HG03103 (cell line): ENCODE results near the gene GSK3A.
"Not testable (repeated sequence)": the region's sequence is repeated elsewhere in the genome, so short reads cannot be mapped to it uniquely, and the experiment has no call there.

Source experiments
- ATAC-seq: cut with Tn5 transposase; IDR thresholded peaks from one replicate; pipeline ENCODE4 v1.9.1; 2021; ENCODE audit warnings: low read depth; ENCODE audit not compliant: unreplicated experiment

GSK3A gene

GRCh38 chr19:42269478-42270345 is 27.3 kb upstream of the GSK3A start:
- ATAC-seq = no peak

DNA sequence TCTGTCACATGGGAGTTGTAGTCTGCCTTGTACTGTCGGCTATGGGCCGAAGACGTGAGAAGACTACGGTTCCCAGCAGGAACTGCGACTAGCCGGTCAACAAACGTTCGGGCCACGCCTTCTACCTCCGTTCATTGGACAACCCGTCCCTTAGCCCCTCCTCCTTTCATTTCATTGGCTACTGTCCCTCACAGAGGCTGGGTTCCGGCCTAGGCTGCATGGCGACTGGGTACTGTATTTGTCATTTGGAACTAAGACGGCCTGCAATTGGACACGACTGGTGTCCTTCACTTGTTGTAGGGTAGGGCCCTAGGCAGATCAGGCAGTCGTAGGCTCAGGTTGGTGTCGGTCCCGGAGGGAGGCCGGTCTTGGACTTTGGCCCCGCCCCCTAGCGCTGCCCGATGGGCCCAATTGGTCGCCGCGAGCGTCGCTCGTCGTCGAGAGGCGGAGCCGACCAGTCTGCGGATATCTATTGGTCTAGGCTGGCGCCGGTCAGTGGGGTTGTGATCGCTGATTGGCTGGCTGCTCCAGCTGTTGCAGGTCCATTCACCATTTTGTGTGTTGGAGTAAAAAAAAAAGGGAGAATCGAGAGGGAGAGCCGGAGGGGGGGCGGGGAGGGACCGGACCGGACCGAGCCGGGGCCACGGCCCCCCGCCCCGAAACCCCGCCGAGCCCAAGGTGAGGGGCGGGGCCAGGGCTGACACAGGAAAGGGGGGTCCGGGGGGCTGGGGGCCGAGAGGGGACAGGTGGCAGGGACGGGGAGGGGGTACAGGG is 26.5 kb upstream of the GSK3A start, which contains the start of gene CIC:
Gene CIC, plus strand, starts transcription at position 549 of the 774 bp plus-strand sequence. CDS start 2,532 bp downstream, outside the sequence.
- peak; percentile 69 for ATAC-seq

- peak; percentile 46 for ATAC-seq
Observed at GRCh38 chr19:42268142-42268703, 25.8 kb upstream of the GSK3A start.

DNA sequence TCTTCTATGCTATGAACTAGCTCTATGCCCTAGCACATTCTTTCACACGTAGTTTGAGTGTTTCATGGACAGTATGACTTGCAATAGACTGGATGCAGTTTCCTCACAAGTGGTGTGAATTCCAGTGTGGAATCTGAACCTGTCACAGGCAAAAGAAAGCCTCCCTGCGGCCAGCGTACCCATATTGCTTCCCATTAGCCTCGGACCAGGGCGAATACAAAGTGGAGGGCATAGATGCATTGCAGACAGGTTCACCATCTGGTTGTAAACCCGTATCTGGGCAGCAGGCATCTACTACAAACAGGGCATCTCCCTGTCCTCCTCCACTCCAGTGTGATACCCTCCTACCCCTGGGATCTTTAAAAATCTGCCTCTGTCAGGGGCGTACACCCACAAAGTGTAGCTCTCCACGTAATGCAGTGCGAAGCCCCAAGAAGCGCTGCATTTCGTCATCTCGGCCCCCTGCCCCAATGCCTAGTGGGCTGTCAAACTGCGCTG is 25.3 kb upstream of the GSK3A start:
- ATAC-seq = no peak

DNA sequence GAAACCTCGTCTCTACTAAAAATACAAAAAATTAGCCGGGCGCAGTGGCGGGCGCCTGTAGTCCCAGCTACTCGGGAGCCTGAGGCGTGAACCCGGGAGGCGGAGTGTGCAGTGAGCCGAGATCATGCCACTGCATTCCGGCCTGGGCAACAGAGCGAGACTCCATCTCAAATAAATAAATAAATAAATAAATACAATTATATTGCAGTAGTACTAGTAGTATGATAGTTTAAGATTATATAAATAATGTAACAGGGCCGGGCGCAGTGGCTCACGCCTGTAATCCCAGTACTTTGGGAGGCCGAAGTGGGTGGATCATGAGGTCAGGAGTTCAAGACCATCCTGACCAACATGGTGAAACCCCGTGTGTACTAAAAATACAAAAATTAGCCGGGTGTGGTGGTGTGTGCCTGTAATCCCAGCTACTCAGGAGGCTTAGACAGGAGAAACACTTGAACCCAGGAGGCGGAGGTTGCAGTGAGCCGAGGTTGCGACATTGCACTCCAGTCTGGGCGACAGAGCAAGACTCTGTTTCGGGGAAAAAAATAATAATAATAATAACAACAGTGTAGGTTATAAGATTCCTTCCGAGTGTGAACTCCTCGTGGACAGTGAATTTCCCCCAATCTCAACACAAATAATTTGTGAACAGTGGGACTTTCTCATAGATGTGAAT is 24.7 kb upstream of the GSK3A start:
- ATAC-seq = not testable (repeated sequence)

DNA sequence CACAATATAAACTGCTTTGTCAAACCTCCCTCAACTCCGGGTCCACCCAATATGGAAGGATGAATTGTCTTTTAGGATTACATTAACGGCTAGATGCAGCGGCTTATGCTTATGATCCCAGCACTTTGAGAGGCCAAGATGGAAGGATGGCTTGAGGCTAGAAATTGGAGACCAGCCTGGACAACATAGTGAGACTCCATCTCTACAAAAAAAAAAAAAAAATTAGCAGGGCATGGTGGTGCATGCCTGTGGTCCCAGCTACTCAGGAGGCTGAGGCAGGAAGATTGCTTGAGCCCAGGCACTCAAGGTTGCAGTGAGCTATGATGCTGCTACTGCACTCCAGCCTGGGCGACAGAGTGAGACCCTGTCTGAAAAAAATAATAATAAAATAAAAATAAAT is 23.7 kb upstream of the GSK3A start:
- not testable (repeated sequence) for ATAC-seq

DNA sequence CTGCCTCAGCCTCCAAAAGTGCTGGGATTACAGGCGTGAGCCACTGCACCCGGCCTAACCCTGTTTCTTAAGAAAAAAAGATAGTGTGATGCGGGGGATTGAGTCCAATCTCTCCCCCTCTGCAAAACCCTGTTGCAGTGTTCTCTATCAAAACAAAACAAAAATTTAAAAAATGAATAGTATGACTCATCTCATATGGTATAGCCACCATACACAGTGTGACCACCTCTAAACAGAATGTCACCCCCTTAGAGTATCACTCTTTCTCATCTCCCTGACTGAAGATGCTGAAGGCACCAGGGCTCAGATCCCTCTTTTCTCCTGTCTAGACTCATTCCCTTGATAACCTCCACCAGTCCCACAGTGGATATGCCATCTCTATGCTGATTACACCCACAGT is 19.4 kb upstream of the GSK3A start:
- no peak for ATAC-seq

DNA sequence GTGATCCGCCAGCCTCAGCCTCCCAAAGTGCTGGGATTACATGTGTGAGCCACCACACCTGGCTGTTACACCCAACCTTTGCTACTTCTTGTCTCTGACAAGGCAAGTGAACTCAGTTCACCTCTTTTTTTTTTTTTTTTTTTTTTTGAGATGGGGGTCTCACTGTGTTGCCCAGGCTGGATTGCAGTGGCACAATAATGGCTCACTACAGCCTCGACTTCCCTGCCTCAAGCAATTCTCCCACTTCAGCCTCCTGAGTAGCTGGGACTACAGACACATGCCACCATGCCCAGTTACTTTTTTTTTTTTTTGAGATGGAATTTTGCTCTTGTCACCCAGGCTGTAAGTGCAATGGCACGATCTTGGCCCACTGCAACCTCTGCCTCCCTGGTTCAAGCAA is 15.4 kb upstream of the GSK3A start:
- not testable (repeated sequence) for ATAC-seq

- no peak for ATAC-seq
Observed at GRCh38 chr19:42255766-42256745, 13.7 kb upstream of the GSK3A start.

GRCh38 chr19:42254850-42255765 is 12.7 kb upstream of the GSK3A start, which contains the start of gene ERF:
TSS of gene ERF (minus strand) at chr19:42255128. CDS start at chr19:42254999, 129 bp downstream.
- ATAC-seq = peak; percentile 39

- no peak for ATAC-seq
Observed at GRCh38 chr19:42254089-42254849, 11.9 kb upstream of the GSK3A start.

GRCh38 chr19:42253245-42254088 is 11.1 kb upstream of the GSK3A start:
- ATAC-seq = no peak

DNA sequence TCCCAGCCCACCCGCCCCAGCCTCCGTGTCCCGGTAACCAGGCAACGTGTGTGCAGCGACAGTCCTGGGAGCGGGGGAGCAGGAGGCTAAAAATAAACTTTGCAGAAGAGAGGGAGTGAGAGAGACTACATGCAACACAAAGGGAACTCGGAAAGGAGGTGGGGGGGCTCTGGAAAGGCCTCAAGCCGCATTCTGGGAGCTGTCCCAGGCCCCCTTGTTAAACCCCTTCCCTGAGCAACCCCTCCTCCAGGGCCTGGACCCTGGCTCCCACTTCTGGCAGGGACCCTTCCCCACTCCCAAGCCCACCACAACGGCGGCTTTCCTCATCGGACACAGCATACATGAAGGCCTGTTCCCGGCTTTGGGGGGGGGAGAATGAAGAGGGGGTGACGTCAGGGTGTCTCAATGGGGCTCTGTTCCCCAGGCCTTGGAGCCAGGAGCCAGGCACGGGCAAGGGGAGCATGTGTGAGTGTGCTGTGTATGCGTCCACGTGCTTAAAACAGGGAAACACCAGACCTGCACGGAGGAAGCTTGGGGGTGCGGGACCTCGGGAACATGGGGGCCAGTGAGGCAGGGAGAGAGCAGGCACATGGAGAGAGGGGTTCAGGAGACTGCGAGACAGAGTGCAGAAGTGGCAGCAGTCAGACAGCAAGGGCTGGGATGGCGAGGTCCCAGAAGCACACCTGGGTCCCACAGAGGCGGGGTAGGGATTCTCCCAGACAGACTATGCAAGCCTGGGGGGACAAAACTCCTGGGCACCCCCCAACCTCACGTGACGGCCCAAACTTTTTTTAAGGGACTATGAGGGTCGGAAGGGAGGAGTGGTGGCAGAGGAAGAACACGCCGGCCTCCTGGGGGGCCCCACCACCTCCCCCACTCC is 10.2 kb upstream of the GSK3A start:
- no peak for ATAC-seq

GRCh38 chr19:42251572-42252358 is 9.4 kb upstream of the GSK3A start:
- no peak for ATAC-seq
